Nasal cavity respiratory epithelium epithelial cell of viscerocranial mucosa (primary cell): ENCODE results near the gene FMNL3. TPM values are rescaled to one million over a fixed set of nuclear protein-coding genes. Genes with fewer than 3 reads are reported as not detected.

Experiments used
- total RNA-seq: library from RNA; depleted of rRNA; stranded (reverse); fragments of >200 nt; gene quantifications from 2 replicates; pipeline ENCODE4 v1.2.3, GENCODE V29; 2014

FMNL3 gene, protein sequence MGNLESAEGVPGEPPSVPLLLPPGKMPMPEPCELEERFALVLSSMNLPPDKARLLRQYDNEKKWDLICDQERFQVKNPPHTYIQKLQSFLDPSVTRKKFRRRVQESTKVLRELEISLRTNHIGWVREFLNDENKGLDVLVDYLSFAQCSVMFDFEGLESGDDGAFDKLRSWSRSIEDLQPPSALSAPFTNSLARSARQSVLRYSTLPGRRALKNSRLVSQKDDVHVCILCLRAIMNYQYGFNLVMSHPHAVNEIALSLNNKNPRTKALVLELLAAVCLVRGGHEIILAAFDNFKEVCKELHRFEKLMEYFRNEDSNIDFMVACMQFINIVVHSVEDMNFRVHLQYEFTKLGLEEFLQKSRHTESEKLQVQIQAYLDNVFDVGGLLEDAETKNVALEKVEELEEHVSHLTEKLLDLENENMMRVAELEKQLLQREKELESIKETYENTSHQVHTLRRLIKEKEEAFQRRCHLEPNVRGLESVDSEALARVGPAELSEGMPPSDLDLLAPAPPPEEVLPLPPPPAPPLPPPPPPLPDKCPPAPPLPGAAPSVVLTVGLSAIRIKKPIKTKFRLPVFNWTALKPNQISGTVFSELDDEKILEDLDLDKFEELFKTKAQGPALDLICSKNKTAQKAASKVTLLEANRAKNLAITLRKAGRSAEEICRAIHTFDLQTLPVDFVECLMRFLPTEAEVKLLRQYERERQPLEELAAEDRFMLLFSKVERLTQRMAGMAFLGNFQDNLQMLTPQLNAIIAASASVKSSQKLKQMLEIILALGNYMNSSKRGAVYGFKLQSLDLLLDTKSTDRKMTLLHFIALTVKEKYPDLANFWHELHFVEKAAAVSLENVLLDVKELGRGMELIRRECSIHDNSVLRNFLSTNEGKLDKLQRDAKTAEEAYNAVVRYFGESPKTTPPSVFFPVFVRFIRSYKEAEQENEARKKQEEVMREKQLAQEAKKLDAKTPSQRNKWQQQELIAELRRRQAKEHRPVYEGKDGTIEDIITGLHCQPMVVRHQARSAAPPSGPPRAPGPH
- 3.4 and 4.3 TPM in 2 replicates for total RNA-seq

DNA sequence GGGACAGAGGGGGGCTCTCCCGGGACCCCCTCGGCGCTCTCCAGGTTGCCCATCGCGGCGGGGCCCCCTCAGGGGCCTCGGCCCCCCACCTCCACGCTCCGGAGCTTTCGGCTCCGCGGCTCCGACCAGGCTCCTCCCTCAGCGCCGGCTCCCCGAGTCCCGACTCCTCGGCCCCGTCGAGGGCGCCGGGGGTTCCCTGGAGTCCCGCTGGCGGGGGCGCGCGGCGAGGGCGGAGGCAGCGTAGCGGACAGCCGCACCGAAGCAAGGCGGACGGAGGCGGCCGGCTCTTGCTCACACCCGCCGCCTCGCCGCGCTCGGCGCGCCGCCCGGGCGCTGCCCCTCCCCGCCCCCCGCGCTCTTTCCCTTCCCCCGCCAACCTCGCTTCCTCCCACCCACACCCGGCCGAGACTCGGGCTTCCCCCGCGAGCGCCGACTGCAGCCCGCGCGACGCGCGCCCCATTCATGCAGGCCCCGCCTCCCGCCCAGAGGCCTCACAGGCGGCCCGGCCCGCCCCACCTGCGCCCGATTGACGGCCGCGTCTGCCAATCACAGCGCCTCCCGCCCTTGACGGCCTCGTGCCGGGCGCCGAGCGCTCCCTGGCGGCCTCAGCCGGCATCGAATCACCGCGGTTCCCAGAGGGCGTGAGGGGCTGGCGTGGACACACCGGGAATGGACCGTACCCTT is at the start of gene FMNL3:
FMNL3 (minus strand) TSS at position 278 of the 684 bp plus-strand sequence; CDS start at position 53, 225 bp downstream.

DNA sequence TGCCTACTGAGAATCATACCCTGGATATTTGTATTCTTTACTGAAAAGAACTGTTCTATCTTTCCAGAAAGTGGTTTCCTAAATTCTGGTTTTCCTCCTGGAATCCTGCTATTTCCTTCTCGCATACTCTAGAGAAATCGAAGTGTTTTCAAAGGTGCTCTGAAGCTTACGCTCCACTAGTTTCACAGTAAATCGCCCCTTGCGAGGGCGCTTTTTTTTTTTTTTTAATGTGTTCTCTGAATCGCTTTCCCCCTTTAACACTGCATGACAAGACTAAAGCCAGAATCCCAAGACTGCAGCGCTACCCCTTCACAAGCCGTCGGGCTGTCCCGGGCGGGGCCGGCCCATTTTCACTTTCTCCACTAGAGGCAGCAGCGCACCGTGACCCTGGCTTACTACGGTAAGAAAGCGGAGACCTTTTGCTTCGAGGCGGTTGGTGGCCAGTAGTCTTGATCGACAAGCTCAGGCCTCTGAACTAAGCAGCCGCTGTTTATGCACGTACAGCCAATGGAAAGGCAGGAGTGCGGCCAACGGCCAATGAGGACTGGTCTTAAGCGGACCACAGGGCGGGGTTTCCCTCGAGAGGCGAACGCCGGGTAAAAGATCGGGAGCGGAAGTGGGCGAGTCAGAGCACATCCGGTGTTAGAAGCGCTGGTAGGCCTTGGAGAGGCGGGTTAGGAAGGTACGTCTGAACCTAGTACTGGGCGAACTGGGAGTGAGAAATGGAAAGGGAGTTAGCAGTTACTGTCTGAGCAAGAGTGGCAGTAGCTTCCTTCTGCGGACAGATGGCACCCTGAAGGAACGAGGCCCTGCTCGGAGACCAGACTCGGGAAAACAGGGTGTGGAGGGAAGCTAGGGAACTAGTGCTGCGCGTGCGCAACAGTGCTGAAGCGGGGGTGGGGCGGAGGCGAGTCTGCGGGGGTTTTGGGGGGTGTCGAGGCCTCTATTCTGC is 34.0 kb upstream of the FMNL3 start, which contains the start of gene TMBIM6:
TMBIM6 (plus strand) TSS at position 628 of the 952 bp plus-strand sequence. CDS start 10,937 bp downstream, outside the sequence.

DNA sequence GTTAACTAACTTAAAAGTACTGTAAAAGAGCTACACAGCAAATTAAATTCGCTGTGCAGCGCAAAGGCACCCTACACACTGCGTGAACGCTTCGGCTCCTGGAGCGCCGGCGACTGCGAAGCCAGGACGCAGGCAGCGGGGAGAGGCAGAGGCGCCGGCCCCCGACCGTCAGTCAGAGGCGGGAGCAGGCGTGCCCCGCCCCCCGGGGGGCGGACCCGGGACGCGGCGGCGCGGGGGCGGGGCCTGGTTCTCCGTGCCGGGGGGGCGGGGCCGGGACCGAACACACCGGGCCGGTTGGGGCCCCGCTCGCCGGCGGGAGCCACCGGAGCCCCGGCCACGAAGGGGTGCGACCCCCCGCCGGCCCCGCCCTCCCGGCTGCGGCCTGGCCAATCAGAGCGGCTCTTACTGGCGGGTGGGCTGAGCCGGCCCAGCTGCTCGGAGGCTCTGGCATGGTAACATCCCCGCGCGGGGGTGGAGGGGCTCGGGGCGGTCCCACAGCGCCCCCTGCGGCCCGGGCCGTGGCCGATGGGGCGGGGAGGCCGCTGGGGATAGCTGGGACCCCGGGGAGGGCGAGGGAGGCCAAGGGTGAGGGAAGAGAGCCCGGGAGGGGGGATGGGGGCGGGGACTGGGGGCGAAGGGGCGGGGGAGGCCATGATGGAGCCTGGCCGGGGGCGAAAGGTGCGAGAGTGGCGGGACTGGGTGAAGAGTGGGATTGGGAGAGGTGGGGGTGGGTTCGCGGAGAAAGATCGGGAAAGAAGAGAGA is 83.9 kb downstream of the FMNL3 start, which contains the start of gene PRPF40B:
PRPF40B (plus strand) TSS at position 420 of the 763 bp plus-strand sequence; CDS start at position 450, 30 bp downstream.

DNA sequence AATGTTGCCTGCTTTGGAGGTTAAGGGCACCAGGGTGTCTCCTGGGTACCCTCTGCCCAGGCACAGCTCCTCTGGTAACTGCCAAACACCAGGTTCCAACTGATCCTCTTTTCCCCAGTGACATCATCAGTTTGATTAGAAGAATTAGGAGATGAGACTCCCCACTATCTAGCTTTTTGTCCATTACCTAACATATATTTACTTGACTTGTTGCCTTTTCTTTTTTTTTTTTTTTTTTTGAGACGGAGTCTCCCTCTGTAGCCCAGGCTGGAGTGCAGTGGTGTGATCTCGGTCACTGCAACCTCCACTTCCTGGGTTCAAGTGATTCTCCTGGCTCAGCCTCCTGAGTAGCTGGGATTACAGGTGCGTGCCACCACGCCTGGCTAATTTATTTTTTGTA is 101.7 kb downstream of the FMNL3 start, which contains the start of gene FAM186B:
FAM186B (minus strand) TSS at position 101 of the 400 bp plus-strand sequence. CDS start 162 bp downstream, outside the sequence.

Other genes with a start within 250 kb of the FMNL3 start
- gene KCNH3, start 168.4 kb downstream of the FMNL3 start, total RNA-seq = under 0.01 TPM in 1 of 2 replicates, not detected in the other
- 46.1 and 56.7 TPM in 2 replicates for gene MCRS1, start 139.3 kb downstream of the FMNL3 start, total RNA-seq
- gene FAM186B, start 101.8 kb downstream of the FMNL3 start, total RNA-seq = 0.34 and 0.57 TPM in 2 replicates
- 18.5 and 18.9 TPM in 2 replicates for gene PRPF40B, start 83.8 kb downstream of the FMNL3 start, total RNA-seq
- 695 and 716 TPM in 2 replicates for gene TMBIM6, start 34.2 kb upstream of the FMNL3 start, total RNA-seq
- 4.4 and 11.6 TPM in 2 replicates for gene NCKAP5L, start 121.0 kb upstream of the FMNL3 start, total RNA-seq
- gene BCDIN3D, start 135.7 kb upstream of the FMNL3 start, total RNA-seq = 4.9 and 11.6 TPM in 2 replicates
- under 0.01 TPM in 1 of 2 replicates, not detected in the other for gene FAIM2, start 196.5 kb upstream of the FMNL3 start, total RNA-seq
- gene AQP2, start 243.3 kb upstream of the FMNL3 start, total RNA-seq = not detected in 2 replicates